Measurements from ENCODE around the gene TBATA.

Gene TBATA

GRCh38 chr10:70748801-70749573 lies 36.2 kb downstream of the TBATA start:
- no peak overlapping the region for H3K9ac ChIP-seq (ENCODE audit: insufficient read length)
- no peak for DNase-seq (ENCODE audit: low read depth, low spot score)
- no peaks in the 10 kb centered on the region for H3K36me3 ChIP-seq (ENCODE audit: insufficient read depth, low read length)
- H3K4me3 ChIP-seq, result no peak overlapping the region
- TF ChIP-seq POLR2AphosphoS5 (IDR thresholded peaks at IDR 0.05; ENCODE audit: borderline replicate concordance, low read depth, low read length) (no peak), FOXP2 (optimal IDR thresholded peaks at IDR 0.05; ENCODE audit: control extremely low read depth, extremely low read length, insufficient read depth) (no peak), EZH2 (IDR thresholded peaks at IDR 0.05) (no peak)
- H3K9me3 ChIP-seq (ENCODE audit: low read depth, low read length), result no peaks in the 10 kb centered on the region
- H3K27ac ChIP-seq, result no peak overlapping the region

- Histone ChIP-seq H3K9ac (ENCODE audit: insufficient read length) (no peak overlapping the region), H3K36me3 (ENCODE audit: insufficient read depth, low read length) (no peaks in the 10 kb centered on the region), H3K27ac (no peak overlapping the region), H3K9me3 (ENCODE audit: low read depth, low read length) (no peaks in the 10 kb centered on the region), H3K4me3 (no peak overlapping the region)
- TF ChIP-seq FOXP2 (optimal IDR thresholded peaks at IDR 0.05; ENCODE audit: control extremely low read depth, extremely low read length, insufficient read depth), result no peak
- TF ChIP-seq EZH2 (IDR thresholded peaks at IDR 0.05), result no peak
- no peak for TF ChIP-seq POLR2AphosphoS5 (IDR thresholded peaks at IDR 0.05; ENCODE audit: borderline replicate concordance, low read depth, low read length)
- no peak for DNase-seq (ENCODE audit: low read depth, low spot score)
Measured at GRCh38 chr10:70748305-70748704, 36.9 kb downstream of the TBATA start.

DNA sequence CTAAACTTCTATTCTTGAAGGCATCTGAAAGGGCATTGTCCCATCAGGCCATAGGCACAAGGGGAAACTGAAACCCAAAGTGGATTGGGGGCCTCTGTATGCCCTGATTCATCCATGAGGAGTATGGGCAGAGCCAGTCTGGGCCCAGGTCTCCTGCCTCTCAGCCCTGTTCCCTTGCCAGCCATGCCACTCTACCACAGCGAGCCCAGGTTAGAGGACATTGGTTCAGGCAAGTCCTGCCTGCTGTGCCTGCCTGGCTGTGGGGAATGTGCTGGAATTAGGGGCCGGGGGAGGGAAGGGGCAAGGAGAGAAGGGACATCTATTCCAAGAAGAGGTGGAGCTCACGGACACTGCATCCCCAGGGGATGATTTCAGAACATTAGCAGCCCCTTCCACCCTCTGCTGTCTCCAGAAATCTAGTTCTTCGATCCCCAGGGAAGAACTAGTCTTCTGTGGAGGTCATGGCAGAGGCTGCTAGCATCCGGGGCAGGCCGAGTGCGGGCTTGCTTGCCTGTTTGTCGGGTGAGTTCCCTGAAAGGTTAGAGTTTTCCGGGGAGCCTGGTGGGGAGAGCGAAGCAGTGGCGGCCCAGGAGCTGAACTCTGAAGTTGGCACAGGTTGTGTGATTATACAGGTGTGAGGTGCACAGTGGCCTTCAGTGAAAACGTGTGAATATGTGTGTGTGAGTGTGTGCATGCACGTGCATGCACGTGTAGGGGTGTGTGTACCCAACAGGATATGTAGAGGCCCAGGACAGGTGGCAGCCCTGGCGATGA lies 37.8 kb downstream of the TBATA start:
- TF ChIP-seq POLR2AphosphoS5 (IDR thresholded peaks at IDR 0.05; ENCODE audit: borderline replicate concordance, low read depth, low read length), result no peak
- TF ChIP-seq FOXP2 (optimal IDR thresholded peaks at IDR 0.05; ENCODE audit: control extremely low read depth, extremely low read length, insufficient read depth), result no peak
- TF ChIP-seq EZH2 (IDR thresholded peaks at IDR 0.05), result no peak

DNA sequence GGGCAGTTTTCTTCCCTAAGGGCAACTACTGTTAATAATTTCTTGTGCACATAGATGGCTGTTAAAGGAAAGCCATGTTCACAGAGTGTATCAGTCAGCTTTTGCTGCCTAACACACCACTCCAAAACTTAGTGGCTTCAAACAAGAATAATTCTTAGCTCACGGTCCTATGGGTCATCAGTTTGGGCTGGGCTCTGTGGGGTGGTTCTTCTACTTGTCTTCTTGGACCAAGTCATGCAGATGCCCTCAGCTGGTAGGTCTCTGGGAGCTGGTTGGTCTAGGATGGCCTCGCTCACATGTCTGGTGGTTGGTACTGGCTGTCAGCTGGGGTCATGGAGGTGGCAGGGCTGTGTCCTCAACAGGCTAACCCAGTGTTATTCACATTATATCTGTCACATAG lies 39.6 kb downstream of the TBATA start:
- no peak for DNase-seq (ENCODE audit: low read depth, low spot score)
- no peaks in the 10 kb centered on the region for H3K9me3 ChIP-seq (ENCODE audit: low read depth, low read length)
- H3K9ac ChIP-seq (ENCODE audit: insufficient read length), result no peak overlapping the region
- no peak overlapping the region for H3K4me3 ChIP-seq
- H3K36me3 ChIP-seq (ENCODE audit: insufficient read depth, low read length), result no peaks in the 10 kb centered on the region
- H3K27ac ChIP-seq, result no peak overlapping the region
- no peak for TF ChIP-seq FOXP2 (optimal IDR thresholded peaks at IDR 0.05; ENCODE audit: control extremely low read depth, extremely low read length, insufficient read depth)
- no peak for TF ChIP-seq POLR2AphosphoS5 (IDR thresholded peaks at IDR 0.05; ENCODE audit: borderline replicate concordance, low read depth, low read length)
- no peak for TF ChIP-seq EZH2 (IDR thresholded peaks at IDR 0.05)

More for the DNA sequence above, 37.8 kb downstream of the TBATA start:
- Histone ChIP-seq H3K36me3 (ENCODE audit: insufficient read depth, low read length) (no peaks in the 10 kb centered on the region), H3K9ac (ENCODE audit: insufficient read length) (no peak overlapping the region), H3K9me3 (ENCODE audit: low read depth, low read length) (no peaks in the 10 kb centered on the region), H3K27ac (no peak overlapping the region), H3K4me3 (no peak overlapping the region)
- no peak for DNase-seq (ENCODE audit: low read depth, low spot score)

DNA sequence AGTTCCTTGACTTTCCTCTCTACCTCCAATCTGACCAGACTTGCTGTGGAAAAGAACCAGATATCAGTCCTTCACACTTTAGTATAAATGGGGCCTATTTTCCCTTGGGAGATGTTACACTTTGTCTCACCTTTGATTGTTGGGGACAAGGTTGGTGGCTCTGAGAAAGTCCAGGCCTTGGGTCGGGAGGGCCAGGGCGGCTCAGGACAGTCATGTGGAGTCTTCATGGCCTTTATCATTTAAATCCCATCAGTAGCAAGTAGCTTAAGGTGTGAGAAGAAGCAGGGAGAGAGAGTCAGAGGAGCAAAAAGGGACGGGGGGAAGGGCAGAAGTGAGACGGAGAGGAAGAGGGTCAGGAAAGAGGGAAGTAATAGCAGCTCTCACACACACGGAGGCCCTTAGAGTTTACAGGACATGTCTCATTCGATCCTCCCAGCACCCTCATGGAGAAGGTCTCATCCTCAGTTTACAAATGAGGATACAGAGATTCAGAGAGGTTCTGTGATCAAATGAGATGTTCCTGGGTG lies 40.5 kb downstream of the TBATA start:
- no peak overlapping the region for H3K4me3 ChIP-seq
- no peak overlapping the region for H3K9ac ChIP-seq (ENCODE audit: insufficient read length)
- no peak overlapping the region for H3K27ac ChIP-seq
- DNase-seq (ENCODE audit: low read depth, low spot score), result no peak
- TF ChIP-seq POLR2AphosphoS5 (IDR thresholded peaks at IDR 0.05; ENCODE audit: borderline replicate concordance, low read depth, low read length) (no peak), FOXP2 (optimal IDR thresholded peaks at IDR 0.05; ENCODE audit: control extremely low read depth, extremely low read length, insufficient read depth) (no peak), EZH2 (IDR thresholded peaks at IDR 0.05) (no peak)
- H3K36me3 ChIP-seq (ENCODE audit: insufficient read depth, low read length), result no peaks in the 10 kb centered on the region
- no peaks in the 10 kb centered on the region for H3K9me3 ChIP-seq (ENCODE audit: low read depth, low read length)

GRCh38 chr10:70743879-70744278 lies 41.3 kb downstream of the TBATA start:
- Histone ChIP-seq H3K9me3 (ENCODE audit: low read depth, low read length) (no peaks in the 10 kb centered on the region), H3K27ac (no peak overlapping the region), H3K9ac (ENCODE audit: insufficient read length) (no peak overlapping the region), H3K36me3 (ENCODE audit: insufficient read depth, low read length) (no peaks in the 10 kb centered on the region), H3K4me3 (no peak overlapping the region)
- no peak for DNase-seq (ENCODE audit: low read depth, low spot score)
- TF ChIP-seq EZH2 (IDR thresholded peaks at IDR 0.05) (no peak), POLR2AphosphoS5 (IDR thresholded peaks at IDR 0.05; ENCODE audit: borderline replicate concordance, low read depth, low read length) (no peak), FOXP2 (optimal IDR thresholded peaks at IDR 0.05; ENCODE audit: control extremely low read depth, extremely low read length, insufficient read depth) (no peak)

GRCh38 chr10:70743430-70743788 lies 41.8 kb downstream of the TBATA start:
- Histone ChIP-seq H3K9me3 (ENCODE audit: low read depth, low read length) (no peaks in the 10 kb centered on the region), H3K9ac (ENCODE audit: insufficient read length) (no peak overlapping the region), H3K36me3 (ENCODE audit: insufficient read depth, low read length) (no peaks in the 10 kb centered on the region), H3K4me3 (no peak overlapping the region), H3K27ac (no peak overlapping the region)
- DNase-seq (ENCODE audit: low read depth, low spot score), result no peak
- TF ChIP-seq POLR2AphosphoS5 (IDR thresholded peaks at IDR 0.05; ENCODE audit: borderline replicate concordance, low read depth, low read length) (no peak), EZH2 (IDR thresholded peaks at IDR 0.05) (no peak), FOXP2 (optimal IDR thresholded peaks at IDR 0.05; ENCODE audit: control extremely low read depth, extremely low read length, insufficient read depth) (no peak)
